GM18870 (cell line): Measurements from ENCODE around the gene TTLL1.
"Not testable (repeated sequence)": the region's sequence is repeated elsewhere in the genome, so short reads cannot be mapped to it uniquely, and the experiment has no call there.

Experiments
- ATAC-seq: cut with Tn5 transposase; IDR thresholded peaks from one replicate; pipeline ENCODE4 v1.9.1; 2021; ENCODE audit warnings: moderate library complexity; ENCODE audit not compliant: unreplicated experiment

The TTLL1 gene

GRCh38 chr22:43110444-43110926 is 21.3 kb upstream of the TTLL1 start, which contains the start of gene BIK:
Gene BIK (plus strand): TSS chr22:43110750. CDS start chr22:43124023, 13,273 bp downstream.
- ATAC-seq: no peak

DNA sequence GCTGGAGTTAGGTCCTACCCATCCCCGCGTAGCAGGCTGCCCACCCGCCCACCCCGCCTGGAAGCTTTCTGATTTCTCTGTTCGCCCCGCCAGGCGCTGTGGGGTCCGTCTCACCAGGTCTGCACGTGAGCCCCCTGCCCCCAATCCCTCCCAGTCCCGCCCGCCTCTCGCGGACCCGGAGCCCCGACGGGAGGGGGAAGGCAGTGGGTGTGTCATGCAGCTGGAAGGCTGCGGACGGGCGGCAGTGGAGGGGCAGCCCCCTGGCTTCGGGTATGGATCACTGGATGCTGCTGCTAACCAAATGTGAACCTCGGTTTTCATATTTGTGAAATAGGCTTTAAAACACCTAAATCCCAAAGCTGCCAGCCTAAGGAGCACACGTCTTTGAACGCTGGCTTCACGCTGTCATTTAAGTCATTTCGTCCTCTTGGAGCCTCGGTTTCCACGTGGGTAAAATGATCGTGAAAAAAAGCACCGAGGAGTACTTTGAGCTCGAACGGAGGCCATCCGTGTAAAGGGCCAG is 20.8 kb upstream of the TTLL1 start:
- no peak for ATAC-seq

GRCh38 chr22:43109511-43109910 is 20.3 kb upstream of the TTLL1 start:
- ATAC-seq: no peak

DNA sequence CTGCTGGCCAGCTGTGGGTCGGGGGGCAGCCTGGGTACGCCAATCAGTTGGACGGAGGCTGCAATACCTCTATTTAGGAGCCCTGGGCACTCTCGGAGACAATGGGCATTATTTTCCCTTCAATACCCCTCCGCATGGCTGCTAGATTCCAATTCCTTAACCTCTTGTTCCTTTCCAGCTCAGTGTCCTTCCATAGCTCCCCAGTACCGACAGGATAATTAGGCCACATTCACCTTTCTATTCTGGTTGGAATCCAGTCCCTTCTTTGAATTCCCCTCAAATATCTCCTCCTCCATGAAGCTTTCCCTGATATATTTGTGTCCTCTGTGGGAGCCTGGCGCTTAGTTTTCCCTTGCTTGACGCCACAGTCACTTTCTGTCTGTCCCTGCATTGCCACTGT is 17.1 kb upstream of the TTLL1 start:
- ATAC-seq: no peak

DNA sequence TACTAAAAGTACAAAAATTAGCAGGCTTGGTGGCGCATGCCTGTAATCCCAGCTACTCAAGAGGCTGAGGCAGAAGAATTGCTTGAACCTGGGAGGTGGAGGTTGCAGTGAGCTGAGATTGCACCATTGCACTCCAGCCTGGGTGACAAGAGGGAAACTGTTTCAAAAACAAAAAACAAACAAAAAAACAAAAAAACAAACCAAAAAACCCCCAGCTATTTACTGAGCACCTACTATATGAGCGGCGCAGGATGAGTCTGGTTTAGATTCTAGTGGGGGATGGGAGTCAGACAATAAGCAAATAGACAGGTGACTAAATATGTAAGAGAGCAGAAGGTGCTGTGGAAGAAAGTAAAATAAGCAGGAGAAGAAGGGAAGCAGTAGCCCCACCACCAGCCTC is 15.8 kb upstream of the TTLL1 start:
- not testable (repeated sequence) for ATAC-seq

DNA sequence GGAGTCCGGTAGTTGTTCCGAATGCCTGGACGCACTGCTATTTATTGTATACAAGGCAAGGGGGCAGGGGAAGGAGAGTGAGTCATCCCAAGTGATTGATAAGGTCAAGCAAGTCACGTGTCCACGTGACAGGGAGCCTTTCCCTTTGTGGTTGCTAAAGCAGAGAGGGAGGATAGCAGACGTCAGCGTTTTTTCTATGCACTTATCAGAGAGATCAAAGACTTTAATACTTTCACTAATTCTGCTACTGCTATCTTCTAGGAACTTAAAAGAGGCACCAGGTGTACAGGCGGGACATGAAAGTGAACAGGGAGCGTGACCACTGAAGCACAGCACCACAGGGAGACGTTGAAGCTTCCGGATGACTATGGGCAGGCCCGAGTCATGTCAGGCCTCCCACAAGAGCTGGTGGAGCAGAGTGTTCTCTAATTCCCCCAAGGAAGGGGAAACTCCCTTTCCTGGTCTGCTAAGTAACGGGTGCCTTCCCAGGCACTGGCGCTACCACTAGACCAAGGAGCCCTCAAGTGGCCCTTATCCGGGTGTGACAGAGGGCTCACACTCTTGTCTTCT is 14.9 kb upstream of the TTLL1 start:
- not testable (repeated sequence) for ATAC-seq

- ATAC-seq: no peak
These were observed 12.1 kb upstream of the TTLL1 start for GRCh38 chr22:43101306-43101705.

GRCh38 chr22:43100225-43100624 is 11.0 kb upstream of the TTLL1 start:
- no peak for ATAC-seq

DNA sequence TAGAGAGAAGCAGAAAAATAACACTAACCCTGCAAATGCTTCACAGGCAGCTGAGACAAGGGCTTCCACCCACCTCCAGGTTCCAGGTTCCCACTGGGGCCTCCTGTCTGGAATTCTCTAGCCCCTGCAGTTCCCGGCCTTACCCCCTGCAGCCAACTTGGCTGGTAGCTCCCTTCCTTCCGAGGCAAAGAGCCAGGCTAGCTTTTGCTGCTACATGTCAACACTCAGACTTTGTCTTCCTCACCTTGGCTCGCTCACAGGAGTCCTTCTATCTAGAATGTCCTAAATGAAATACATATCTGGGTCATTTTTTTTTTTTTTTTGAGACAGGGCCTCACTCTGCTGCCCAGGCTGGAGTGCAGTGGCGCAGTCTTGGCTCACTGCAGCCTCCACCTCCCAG is 9.9 kb upstream of the TTLL1 start:
- no peak for ATAC-seq

- no peak for ATAC-seq
These were observed 9.2 kb upstream of the TTLL1 start for GRCh38 chr22:43098356-43098755.

DNA sequence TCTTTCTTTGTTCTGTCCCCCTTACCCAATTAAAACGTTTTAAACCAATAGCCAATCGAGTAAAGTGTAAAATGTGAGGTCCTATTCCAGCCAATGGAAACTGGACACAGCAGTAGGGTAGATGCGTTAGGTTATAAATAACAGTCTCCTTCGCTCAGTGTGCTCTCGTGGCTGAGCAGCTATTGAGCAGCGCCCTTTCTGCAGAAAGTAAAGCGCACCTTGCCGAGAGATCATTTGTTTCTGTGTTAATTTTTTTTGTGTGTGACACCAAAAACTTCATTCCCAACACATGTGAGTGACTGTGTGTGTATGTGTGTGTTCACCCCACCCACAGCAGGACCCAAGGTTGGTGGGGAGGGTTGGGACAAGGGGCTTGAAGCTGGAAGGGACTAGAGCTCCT is 7.2 kb upstream of the TTLL1 start:
- ATAC-seq: no peak

DNA sequence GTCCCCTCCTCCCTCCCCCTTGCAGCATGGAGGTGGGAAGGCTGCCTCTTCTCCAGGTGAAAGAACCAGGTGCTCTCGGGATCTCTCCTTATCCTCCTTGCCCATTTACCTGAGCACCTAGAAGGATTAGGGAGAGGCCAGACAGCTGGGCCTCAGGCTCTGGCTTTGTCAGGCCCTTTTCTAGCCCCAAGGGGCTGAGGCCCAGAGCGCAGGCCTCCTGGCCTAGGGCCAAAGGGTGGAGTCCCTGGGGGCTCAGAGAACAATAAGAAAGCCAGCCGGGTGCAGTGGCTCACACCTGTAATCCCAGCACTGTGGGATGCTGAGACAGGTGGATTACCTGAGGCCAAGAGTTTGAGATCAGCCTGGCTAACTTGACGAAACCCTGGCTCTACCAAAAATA is 5.4 kb upstream of the TTLL1 start:
- no peak for ATAC-seq

GRCh38 chr22:43094085-43094484 is 4.9 kb upstream of the TTLL1 start:
- no peak for ATAC-seq

GRCh38 chr22:43092085-43092484 is 2.9 kb upstream of the TTLL1 start:
- ATAC-seq: no peak

GRCh38 chr22:43090130-43090789 is 1.1 kb upstream of the TTLL1 start:
- ATAC-seq: no peak

- no peak for ATAC-seq
These were observed 586 bp downstream of the TTLL1 start for GRCh38 chr22:43088627-43088983.

DNA sequence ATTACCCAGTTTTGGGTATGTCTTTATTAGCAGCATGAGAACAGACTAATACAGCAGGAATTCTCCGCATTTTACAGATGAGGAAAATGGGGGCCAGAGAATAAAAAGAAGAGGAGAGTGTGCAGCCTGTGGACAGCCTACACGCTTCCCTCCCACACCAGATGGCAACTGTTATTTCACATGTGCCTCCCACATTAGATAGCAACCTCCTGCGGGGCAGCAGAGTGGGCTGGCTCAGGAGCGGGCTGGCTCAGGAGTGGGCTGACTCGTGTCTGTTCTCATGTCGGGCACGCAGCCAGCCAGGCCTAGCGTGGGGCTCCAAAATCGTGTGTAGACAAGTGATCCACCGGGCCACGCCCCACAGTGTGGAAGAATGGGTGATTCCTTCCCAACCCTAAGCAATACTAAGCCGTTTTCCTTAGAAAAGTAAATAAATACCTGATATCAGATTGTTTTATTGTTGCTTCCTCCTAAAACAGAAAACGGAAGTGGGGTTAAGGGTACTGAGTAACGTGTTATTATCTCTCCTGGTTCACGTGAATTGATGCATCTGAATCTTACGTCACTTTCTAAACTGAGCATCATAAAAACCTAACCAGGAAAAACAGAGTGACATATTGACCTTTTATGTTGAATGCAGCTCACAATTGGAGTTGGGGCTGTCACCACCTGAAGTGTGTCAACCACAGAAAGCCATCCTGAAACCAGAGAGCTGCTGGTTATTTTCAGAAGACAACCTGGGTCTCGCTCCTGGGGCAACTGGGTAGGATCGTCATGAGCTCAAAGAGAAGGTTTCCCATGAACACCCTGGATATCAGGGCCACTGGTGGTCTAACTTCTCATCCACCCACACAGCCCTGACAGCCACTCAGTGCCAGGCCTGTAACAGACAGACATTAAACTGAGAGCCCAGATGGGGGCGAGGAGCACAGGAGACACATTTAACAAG is 3.3 kb downstream of the TTLL1 start:
- ATAC-seq: no peak

- no peak for ATAC-seq
These were observed 7.2 kb downstream of the TTLL1 start for GRCh38 chr22:43081968-43082367.

DNA sequence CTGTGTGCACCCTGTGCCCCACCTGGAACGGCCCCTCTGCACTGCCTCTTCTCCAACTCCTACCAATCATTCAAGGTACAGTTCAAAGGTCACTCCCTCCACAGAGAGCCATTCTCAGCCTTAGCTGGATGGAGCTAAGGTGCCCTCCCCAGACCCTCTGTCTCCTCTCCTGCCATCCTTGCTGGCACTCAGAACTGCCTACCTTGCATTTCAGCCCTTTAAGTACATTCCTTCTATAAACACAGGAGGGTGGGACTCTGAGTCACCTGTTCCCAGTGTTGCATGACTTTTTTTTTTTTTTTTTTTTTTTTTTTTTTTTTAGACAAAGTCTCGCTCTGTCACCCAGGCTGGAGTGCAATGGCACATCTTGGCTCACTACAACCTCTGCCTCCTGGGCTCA is 8.6 kb downstream of the TTLL1 start:
- no peak for ATAC-seq

DNA sequence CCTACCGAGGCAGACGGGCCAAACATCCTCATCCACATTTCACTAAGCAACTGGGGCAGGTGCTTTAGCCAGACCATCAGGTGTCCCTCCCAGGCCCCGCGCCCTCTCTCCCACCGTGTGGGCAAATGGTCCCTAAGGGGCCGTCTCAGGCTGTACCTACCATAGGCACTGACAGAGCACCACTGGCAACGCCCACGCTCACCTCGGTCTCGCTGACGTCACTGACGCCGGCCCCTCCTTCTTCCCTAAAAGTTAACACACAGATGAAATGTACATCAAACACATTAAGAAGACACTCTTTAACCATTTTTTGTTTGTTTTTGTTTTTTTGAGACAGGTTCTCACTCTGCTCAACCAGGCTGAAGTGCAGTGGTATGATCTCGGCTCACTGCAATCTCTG is 9.4 kb downstream of the TTLL1 start:
- ATAC-seq: no peak

DNA sequence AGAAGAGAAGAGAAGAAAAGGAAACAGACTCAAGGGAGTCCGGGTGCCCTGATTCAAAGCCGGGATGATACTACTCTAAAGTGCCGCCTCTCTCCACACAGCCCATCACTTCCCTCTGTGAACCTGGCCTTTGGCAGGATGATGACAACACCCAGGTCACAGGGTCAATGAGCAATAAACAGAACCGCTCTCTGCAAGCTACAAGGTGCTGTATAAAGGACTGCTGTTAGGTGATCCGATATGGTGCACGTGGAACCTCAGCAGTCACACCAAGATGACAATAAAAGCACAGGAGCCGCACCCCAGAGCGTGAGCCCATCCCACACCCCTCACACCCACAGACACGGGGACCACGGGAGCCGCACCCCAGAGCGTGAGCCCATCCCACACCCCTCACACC is 10.7 kb downstream of the TTLL1 start:
- ATAC-seq: no peak
